HG02870 (cell line): ENCODE measurements around the gene S100A10.

Experiments
- ATAC-seq: cut with Tn5 transposase; IDR thresholded peaks from one replicate; pipeline ENCODE4 v1.9.1; 2021; ENCODE audit warnings: mild to moderate bottlenecking, moderate library complexity; ENCODE audit not compliant: unreplicated experiment

S100A10 gene

DNA sequence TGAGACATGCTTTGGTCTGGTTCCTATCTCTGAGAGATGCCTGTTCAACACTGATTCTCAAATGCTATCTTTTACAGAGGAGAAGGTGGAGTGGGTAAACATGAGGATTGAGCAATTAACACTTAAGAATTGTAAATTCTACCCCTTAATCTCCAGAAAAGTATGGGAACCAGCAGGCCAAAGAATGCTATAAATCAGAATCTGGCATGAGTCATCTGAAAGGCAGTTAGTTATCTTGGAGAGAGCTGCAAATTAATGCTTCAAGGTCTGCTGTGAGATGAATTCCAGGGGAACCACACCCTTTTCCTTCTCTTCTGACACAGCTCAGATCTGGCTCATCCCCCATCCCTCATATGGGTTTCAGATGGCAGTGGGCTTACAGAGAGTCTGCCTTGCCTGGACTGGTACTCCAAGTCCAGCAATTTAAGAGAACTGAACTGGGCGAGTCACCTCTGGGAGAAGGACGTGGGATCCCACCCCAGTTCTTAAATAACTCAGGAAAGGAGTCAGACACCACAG lies 5.2 kb downstream of the S100A10 start:
- ATAC-seq = no peak

DNA sequence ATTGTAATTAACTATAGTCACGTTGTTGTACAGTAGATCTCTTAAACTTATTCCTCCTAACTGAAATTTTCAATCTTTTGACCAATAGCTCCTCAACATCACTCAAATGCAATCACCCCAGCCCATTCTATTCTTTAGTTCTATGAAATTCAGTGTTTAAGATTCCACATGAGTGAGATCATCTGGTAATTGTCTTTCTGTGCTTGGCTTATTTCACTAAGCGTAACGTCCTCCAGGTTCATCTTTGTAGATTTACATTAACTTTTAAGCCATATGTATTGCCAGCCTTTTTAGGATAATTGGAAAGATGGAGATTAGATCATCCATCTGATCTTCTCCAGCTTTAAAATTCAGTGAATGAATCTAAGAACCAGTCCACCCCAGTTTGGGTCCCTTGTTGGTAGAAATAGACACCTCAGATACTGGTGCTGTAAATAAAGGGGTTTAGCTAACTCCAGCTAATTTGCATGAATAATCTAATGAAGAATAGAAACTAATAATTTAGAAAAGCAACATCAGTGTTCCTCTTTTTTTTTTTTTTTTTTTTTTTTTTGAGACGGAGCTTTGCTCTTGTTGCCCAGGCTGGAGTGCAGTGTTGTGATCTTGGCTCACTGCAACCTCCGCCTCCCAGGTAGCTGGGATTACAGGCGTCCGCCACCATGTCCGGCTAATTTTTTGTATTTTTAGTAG lies 7.0 kb downstream of the S100A10 start:
- no peak for ATAC-seq

DNA sequence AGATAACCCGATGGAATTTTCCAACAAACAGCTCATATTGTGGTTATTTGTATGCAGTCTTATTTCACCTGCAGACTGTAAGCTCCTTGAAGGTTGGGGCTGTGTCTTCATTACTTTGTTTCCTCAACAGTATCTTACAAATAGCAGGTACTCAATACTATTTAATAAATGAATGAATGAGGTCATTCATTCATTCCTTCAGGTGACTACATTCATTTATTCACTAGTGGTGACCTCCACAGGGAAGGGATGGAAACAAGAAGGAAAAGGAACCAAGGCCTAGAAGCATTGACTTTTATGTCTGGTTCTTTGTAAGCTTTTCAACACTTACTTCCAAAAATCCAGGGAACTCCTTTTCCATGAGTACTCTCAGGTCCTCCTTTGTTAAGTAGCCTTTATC lies 7.9 kb downstream of the S100A10 start:
- ATAC-seq = no peak

DNA sequence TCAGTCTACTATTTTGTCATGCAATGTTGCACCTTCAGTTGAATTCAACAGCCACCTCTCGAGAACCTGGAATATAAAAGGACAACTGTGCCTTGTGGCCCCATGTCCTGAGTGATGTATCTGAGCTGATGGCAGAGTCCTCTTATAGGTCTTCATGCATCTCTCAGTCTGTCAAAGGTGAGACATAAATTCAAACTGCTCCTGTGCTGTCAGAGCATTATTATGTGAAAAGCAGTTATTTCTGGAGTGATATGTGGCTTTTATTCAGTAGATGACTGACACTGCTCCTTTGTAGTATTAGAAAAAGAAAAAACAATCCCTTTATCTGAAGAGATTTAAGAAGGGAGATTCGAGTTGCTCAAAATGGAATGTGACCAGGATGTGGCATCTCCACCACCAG lies 8.4 kb downstream of the S100A10 start:
- no peak for ATAC-seq

DNA sequence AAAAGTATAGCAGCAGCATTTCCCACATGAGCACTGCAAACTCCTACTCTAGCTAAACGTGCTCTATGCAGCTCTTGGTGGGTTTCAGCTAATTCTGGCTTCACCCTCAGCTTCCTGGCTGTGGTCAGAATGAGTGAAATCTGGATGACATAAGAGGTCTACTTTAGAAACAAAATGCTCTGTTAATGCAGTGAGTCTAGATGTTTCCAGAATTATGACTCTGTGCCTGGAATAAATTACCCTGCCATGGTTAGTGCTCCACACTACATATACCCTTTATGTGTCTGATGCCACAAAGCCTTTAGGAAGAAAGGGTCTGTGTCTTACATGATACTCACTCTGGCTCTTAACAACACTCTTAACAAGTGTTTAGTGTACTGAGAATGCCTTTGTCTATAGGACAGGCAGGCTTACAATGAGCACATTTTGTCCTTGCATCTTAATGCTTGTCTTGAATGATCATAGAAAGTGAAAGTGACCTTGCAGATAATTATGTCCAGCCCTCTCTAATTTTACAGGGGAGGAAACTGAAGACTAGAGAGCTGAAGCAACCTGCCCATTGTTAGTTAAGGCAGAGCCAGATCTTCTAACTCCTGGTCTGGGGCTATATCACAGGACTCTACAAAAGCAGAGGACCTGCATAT lies 9.2 kb downstream of the S100A10 start:
- ATAC-seq = peak; percentile 90

DNA sequence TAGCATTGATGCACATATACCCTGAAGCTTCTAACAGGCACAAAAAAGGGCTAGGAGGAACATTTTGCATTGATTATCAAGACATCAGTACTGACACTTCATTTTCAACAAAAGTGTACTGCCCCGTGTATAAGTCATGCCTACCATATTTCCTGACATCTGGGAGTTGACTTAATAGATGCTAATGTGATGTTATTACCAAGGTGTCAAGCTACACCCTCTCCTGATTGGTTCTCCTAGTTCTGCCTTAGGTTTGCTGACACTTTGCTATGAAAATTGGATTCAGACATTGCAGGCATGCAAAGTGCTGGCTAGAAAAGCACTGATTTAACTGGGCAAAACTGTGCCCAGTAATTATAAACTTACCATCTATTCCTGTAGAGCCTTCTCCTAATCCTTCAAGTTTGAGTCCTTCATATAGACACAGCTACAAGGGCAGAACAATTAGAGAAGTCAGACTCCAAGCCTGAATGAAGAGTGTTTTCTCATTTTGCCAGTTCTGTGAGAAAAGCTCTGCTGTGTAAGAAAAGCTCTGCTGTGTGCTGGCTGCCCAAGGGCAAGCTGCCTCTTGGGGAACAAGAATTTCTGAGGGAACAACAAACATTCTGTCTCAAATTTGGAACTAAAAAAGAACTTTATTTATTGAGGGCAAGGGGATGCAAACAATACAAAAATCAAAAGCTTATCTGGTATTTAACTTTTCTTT lies 11.2 kb downstream of the S100A10 start:
- ATAC-seq = no peak

DNA sequence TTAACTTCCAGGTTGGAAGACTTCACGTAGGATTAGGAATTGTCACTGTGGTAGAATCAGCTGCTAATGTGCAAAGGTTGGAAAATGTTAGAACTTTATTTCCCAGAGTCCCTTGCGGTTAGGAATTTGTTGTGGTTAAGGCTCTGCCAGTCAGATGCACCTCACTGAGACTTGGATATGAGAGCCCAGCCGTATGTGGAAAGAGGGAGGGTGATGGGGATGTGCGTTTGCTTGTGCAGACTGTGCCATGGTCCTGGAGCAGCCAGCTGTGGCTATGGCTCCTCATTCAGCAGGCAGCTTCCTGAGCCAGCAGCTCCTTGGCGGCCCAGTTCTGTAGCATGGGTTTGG lies 12.5 kb downstream of the S100A10 start:
- ATAC-seq = no peak

DNA sequence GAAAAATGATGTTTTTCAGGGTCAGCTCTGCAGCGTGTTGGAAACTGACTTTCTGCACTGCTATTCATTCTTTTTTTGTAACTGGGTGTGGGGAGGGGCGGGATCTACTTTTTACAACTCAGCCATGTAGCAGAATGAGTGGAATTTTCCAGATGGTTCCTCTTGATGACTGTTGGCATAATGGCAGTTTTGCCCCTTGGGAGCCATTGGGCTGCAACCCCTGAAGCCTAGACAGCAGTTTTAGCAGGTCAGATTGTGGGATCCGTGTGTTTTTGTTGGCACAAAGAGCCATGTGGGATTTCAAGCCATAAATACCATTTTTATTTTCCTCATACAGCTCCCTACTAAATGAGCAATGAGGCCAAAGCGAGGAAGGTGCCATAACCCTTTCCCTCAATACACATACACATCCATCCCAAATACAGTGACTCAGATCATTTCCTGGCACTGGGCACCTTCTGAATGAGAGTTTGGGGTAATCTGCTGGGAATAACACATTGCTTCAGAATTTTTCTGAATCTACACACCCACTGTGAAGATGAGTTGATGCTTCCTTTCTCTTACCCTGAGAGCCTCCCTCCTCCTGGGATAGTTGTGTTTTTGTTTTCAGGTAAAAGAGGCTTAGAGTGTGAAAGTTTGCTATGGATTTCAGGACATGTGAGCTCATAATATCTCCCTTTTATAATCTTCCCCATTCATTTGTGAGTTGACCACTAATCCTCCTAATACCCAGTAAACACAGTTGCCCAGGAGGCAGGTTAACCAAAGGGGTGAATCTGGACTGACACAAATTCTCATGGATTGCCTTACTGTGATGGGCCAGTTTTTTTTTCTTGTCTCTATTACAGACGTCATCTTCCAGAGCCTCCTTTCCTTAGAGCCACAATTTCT lies 13.1 kb downstream of the S100A10 start:
- ATAC-seq = no peak

DNA sequence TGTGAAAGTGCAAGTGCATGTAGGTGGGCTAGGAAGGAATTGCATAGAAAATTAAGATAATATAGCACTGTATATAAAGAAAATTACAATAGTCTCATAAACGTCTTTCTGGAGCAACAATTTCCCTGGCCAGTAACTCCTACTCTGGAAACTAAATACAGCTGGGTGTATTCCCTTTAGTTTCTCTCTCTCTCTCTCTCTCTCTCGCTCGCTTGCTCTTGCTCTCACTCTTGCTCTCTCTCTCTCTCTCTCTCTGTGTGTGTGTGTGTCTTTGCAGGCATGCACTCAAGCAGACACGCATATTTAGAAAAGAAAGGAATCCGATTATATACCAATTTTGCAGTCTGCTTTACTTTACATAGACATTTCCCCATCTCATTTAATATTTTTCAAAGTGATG lies 14.7 kb downstream of the S100A10 start:
- no peak for ATAC-seq

DNA sequence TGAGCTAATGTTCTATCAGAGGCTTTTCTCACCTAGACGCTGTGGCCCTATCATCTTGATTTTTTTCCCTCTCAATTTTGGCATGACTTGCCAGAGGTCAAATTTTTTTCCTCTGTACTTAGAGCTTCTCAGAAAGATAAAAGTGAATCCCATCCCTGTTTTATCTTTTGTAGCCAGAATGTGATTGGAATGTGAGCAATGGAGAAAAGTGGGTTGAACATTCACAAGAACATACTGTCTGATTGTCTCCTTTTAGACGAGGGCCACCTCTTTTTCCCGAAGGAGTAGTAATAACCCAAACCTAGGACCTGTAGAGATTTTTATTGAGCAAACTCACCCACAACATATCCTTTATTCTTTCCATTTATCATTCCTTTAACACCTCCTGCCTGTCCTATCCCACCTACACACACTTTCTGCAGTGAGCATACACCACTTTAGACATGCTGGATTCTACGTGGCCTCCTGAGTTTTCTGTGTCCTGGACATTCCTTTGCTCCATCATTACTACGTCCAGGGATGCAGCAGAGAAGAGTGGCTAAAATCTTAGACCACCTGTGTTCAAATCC lies 15.9 kb downstream of the S100A10 start:
- no peak for ATAC-seq

DNA sequence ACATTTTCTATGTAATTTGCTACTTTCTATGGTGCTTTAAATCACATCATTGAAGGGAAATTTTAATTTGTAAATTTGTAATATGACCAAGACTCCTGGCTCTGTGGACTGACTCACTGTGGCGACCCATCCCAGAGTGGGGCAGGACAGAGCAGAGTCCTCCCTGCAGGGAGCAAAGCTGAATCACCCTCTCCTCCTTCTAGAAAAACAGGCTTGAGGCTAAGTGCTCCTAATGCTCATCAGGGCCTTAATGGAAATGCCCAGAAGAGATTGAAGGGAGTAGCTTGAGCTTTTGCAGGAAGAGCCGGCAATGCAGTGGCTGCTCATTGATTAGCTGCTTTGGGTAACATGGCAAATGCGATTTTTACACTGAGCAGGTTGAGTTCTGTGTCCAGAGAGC lies 16.8 kb downstream of the S100A10 start:
- no peak for ATAC-seq

DNA sequence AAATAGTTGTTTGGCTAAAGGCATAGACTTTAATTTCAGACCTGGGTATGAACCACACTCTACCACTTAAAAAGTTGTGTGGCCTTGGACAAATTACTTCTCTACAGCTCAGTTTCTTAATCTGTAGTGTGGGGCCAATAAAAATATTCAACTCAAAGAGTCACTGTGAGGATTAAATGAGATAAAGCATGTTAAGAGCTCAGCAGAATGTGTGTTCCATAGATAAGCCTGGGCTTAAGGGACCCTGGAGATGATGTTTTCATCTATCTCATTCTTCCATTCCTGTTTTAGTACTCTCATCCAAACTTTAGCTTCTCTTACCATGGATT lies 17.7 kb downstream of the S100A10 start:
- no peak for ATAC-seq

DNA sequence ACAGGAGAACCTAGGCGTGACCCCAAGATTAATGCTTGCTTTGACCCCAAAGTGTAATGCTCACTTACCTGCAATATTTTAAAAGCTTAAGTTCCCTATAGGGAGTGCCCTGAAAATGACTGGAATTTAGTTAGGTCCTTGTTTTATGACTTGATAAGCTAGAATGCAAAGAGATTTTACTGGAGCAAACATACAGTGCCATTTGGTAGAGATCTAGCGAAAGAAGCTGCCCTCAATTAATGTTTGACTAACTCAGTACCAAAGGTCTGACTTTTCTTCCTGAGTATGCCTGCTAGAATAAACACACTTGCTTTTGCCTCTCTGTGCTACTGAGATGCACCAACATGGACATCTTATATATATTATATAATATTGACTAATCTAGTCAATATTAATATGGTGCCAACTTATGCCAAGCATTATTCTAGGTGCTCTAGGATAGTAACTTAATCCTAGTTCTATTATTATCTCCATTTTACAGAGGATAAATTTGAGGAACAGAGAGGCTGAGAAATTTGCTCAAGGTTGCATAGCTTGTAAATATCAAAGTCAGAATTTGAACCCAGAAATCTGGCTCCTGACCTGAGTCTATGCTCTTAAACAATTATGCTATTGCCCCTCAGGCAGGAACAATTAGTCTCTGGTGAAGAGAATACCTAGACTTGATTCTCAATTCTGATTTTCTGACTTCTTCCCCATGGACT lies 18.2 kb downstream of the S100A10 start:
- ATAC-seq = no peak

DNA sequence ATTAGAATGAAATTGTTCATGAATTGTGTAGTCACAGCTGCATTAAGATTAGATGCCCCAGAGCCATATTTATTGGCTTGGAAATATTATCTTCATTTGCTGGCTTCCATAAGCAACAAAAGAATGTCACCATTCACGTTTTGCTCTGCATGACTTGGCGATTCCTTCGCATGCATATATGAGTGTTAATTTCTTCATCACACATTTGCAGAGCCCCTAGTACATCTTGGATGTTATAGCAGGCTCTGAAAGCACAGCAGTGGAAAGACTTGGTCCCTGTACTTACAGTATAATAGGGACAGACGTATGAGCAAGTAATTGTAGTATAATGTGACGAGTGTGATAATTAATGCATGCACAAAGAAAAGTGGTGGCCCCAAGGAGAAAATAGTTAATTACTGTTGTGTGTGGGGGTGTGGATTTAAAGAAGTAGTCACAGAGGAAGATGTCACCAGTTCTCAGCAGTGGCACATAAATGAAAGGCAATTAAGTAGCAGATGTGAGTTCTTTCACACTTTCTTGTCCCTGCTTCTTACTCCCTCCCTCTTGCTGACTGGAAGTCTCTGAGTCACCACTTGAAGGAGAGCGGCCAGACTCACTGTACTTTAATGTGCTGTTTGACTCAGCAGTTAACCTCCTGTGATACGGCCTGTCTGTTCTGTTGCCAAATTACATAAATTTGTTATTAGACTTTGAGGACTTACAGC lies 21.0 kb downstream of the S100A10 start:
- ATAC-seq = no peak

DNA sequence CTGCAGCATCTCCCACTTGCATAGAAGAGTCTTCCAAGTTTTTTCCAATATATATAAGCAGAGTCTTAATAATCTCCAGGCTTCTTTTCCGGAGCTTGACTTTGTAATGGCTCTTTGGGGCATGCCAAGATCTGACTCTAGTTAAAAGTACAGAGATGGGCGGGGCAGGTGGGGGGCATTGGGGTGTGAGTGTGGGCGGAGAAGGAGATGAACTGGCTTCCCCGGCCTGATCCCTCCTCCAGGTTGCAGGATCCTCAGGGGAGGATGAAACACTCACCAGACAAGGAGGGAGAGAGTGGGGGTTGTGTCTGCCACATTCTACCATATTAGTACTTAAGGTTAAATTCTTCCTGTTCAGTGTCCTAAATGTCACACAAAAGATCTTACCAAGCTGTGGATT lies 23.0 kb downstream of the S100A10 start:
- ATAC-seq = no peak

DNA sequence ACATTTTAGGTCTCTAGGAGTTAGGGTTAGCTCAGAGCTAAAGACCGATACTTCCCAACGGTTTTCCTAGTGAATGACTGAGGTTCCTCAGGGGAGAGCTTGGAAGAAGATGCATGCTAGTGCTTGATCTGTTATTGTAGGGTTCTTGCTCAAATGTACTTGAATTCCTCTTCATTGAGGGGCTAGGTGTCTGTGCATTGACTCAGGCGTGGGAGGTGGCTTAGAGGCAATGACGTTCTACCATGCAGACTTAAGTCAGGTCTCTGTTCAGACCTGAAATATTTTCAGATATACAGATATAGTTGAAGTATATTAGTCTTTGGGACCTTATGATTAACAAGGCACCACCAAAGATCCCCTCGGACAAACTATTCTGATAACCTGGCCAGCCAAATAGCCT lies 23.5 kb downstream of the S100A10 start:
- no peak for ATAC-seq

DNA sequence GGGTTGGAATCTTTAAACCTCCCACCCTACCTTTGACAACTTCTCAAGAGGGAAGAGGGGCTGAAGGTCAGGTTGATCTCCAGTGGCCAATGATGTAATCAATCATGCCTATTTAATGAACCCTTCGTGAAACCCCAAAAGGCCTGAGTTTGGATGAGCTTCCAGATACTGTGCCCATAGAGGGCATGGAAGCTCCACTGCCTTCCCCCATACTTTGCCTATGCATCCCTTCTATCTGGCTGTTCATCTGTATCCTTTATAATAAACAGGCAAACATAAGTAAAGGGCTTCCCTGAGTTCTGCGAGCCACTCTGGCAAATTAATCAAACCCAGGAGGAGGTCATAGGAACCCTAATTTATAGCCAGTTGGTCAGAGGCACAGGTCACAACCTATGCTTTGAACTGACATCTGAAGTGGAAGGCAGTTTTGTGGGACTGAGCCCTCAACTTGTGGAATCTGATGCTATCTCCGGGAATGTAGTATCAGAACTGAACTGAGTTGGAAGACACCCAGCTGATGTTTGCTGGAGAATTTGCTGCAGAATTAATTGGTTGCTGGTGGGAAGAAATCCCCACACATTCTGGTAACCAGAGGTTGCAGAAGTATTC lies 24.8 kb downstream of the S100A10 start:
- no peak for ATAC-seq

DNA sequence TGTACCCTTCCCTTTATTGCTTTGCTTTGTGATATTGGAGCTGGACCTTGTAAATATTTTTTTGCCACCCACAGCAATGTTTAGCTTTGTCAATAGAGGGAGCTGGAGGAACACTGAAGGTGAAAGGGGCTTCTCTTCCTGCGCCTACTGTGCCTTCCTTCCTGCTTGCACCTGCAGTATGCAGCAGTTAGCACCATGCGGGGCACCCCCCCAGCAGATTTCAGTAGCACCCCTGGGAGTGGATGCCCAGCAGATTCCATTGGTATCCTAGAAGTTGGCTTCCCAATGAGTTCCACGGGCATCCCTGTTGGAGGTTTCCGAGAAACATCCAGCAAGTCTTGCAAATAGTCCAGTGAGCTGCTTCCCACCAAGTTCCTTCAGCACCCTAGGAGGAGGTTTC lies 25.6 kb downstream of the S100A10 start:
- no peak for ATAC-seq

DNA sequence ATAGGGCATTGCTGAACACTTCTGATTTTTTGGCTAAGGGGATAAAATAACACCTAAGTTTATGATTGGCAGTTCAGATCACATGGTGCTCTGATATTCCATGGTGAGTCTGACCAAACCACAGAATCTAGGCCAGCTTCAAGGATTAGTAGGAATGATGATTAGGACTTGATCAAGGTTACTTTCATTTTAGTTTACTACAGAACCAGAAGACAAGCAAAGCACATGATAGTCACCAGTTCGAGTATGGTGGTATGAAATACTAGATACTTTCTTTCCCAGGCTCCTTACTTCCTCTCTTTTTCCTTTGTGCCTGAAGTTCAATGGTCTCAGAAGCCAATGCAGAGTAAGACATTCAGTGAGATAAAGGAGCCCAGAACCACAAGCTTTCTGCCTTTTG lies 26.6 kb downstream of the S100A10 start:
- ATAC-seq = no peak
